Occipital lobe (tissue), 2 donors: ENCODE data around the gene HBA2. TPM values are rescaled to one million over a fixed set of nuclear protein-coding genes. Genes with fewer than 3 reads are reported as not detected.
"Not testable (repeated sequence)": the region's sequence is repeated elsewhere in the genome, so short reads cannot be mapped to it uniquely, and the experiment has no call there.

Experiments
- DNase-seq: peaks from one replicate; lab custom pipeline; 2025; lab: John Stamatoyannopoulos, UW
- total RNA-seq: library from RNA; depleted of rRNA; stranded (reverse); fragments of >200 nt; gene quantifications from one replicate; pipeline ENCODE4 v1.2.3, GENCODE V29; 2014

HBA2 gene
- total RNA-seq, 1 donor from 2014 or later, result 614 TPM

DNA sequence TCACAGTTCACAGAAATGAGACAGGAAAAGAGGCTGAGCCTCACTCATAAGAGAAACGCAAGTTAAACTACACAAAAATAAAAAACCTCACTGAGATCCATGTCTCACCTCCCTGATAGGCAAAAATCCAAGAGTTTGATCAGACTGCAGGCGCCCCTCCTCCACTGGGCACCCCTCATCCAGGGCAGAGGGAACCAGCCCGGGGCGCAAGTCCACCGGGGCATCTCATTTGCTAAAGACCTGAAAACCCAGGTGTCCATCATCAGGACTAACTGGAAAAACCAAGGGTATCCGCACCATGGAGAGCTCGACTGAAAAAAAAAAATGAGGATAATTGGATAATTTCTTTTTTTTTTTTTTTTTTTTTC, 17.7 kb upstream of the HBA2 start:
- no peak for DNase-seq

DNA sequence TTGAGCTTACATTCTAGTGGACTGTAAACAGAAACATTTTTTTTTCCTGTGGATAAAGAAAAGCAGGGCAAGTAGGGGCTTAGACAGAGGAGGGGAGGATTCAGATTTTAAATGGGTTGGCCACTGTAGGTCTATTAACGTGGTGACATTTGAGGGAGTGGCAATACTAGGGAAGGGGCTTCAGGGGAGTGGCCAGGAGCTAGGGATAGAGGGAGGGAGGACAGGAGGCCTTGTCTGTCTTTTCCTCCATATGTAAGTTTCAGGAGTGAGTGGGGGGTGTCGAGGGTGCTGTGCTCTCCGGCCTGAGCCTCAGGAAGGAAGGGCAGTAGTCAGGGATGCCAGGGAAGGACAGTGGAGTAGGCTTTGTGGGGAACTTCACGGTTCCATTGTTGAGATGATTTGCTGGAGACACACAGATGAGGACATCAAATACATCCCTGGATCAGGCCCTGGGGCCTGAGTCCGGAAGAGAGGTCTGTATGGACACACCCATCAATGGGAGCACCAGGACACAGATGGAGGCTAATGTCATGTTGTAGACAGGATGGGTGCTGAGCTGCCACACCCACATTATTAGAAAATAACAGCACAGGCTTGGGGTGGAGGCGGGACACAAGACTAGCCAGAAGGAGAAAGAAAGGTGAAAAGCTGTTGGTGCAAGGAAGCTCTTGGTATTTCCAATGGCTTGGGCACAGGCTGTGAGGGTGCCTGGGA, 13.4 kb upstream of the HBA2 start:
- no peak for DNase-seq

DNA sequence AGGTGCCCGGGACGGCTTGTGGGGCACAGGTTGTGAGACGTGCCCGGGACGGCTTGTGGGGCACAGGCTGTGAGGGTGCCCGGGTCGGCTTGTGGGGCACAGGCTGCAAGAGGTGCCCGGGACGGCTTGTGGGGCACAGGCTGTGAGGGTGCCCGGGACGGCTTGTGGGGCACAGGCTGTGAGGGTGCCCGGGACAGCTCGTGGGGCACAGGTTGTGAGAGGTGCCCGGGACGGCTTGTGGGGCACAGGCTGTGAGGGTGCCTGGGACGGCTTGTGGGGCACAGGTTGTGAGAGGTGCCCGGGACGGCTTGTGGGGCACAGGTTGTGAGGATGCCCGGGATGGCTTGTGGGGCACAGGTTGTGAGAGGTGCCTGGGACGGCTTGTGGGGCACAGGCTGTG, 12.4 kb upstream of the HBA2 start:
- DNase-seq, result not testable (repeated sequence)

DNA sequence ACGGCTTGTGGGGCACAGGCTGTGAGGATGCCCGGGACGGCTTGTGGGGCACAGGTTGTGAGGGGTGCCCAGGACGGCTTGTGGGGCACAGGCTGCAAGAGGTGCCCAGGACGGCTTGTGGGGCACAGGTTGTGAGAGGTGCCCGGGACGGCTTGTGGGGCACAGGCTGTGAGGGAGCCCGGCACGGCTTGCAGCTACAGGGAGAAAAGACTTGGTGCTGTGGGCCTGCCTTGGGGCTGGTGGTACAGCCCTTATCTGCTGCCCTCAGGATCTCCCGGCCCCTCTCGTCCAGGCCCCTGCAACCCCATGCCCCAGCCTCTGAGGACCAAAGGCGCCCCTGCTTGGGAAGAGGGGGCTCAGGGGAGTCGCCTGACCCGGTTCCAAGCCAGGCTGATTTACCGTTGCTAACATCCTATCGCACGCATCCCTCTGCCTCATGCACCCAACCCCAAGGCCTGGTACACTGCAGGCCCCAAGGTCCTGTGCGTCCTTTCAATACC, 11.9 kb upstream of the HBA2 start:
- DNase-seq, result no peak

GRCh38 chr16:162271-162991, 10.2 kb upstream of the HBA2 start:
- no peak for DNase-seq

GRCh38 chr16:163139-163538, 9.5 kb upstream of the HBA2 start:
- DNase-seq, result not testable (repeated sequence)

- DNase-seq, result not testable (repeated sequence)
Measured at GRCh38 chr16:163696-164095, 9.0 kb upstream of the HBA2 start.

DNA sequence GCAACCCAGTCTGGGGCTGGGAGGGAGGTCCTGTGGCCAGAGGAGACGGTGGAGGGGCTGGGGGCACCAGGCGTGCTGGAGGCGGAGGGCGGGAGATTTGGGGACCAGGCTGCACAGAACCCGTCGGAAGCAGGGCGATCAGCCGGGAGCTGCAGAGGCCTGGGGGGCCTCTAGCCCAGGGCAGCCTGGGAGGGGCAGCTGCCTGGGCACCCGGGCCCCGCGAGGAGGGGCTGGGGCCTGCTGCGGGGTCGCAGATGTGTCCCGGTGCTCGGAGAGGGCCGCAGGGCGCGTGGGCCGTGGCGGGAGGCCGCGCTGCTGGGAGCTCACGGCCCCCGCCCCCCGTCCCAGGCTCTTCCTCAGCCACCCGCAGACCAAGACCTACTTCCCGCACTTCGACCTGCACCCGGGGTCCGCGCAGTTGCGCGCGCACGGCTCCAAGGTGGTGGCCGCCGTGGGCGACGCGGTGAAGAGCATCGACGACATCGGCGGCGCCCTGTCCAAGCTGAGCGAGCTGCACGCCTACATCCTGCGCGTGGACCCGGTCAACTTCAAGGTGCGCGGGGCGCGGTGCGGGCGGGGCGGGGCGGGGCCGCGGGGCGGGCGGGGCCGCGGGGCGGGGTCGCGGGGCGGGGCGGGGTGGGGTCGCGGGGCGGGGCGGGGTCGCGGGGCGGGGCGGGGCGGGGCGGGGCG, 8.4 kb upstream of the HBA2 start:
- DNase-seq, result not testable (repeated sequence)

- no peak for DNase-seq
Measured at GRCh38 chr16:164827-165538, 7.7 kb upstream of the HBA2 start.

- no peak for DNase-seq
Measured at GRCh38 chr16:165539-166374, 6.9 kb upstream of the HBA2 start, which contains the start of gene HBM. TSS of gene HBM (plus strand) at chr16:165978. CDS start at chr16:165998, 20 bp downstream.

DNA sequence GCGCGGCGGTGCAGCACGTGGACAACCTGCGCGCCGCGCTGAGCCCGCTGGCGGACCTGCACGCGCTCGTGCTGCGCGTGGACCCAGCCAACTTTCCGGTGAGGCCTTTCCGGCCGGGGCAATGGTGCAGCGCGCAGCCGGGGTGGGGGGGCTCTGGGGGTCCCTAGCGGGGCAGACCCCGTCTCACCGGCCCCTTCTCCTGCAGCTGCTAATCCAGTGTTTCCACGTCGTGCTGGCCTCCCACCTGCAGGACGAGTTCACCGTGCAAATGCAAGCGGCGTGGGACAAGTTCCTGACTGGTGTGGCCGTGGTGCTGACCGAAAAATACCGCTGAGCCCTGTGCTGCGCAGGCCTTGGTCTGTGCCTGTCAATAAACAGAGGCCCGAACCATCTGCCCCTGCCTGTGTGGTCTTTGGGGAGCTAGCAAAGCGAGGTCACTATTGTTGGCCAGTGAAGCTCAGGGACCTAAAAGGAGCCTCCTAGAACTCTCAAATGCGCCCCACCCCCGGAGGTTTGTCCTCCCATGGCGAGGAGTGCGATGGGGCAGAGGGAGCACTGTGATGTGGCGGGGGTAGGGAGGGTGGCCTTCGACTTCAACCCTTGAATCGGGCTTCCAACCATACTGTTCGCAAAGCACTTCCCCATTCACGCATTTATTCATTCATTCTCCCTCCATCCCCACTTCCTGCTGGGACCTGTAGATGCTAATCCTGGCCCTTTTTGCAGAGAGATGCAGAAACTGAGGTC, 6.1 kb upstream of the HBA2 start:
- no peak for DNase-seq

- no peak for DNase-seq
Measured at GRCh38 chr16:167122-167690, 5.5 kb upstream of the HBA2 start.

DNA sequence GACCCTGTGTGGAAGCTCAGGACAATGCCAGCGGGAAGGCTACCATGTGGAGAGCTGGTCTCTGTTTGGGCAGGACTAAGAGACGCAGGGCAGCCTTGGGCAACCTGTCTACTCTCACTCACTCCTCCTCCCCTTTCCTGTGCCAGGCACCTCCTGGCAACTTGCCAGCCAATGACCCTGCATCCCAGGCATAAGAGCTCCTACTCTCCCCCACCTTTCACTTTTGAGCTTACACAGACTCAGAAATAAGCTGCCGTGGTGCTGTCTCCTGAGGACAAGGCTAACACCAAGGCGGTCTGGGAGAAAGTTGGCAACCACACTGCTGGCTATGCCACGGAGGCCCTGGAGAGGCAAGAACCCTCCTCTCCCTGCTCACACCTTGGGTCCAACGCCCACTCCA, 4.3 kb upstream of the HBA2 start:
- DNase-seq, result no peak

- DNase-seq, result no peak
Measured at GRCh38 chr16:169014-169413, 3.7 kb upstream of the HBA2 start.

DNA sequence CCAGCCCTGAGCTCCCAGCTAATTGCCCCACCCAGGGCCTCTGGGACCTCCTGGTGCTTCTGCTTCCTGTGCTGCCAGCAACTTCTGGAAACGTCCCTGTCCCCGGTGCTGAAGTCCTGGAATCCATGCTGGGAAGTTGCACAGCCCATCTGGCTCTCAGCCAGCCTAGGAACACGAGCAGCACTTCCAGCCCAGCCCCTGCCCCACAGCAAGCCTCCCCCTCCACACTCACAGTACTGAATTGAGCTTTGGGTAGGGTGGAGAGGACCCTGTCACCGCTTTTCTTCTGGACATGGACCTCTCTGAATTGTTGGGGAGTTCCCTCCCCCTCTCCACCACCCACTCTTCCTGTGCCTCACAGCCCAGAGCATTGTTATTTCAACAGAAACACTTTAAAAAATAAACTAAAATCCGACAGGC, 2.6 kb upstream of the HBA2 start:
- DNase-seq, result not testable (repeated sequence)

DNA sequence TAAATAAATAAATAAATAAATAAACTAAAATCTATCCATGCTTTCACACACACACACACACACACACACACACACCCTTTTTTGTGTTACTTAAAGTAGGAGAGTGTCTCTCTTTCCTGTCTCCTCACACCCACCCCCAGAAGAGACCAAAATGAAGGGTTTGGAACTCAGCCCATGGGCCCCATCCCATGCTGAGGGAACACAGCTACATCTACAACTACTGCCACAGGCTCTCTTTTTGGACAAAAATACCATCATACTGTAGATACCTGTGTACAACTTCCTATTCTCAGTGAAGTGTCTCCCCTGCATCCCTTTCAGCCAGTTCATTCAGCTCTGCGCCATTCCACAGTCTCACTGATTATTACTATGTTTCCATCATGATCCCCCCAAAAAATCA, 1.9 kb upstream of the HBA2 start:
- DNase-seq, result no peak

DNA sequence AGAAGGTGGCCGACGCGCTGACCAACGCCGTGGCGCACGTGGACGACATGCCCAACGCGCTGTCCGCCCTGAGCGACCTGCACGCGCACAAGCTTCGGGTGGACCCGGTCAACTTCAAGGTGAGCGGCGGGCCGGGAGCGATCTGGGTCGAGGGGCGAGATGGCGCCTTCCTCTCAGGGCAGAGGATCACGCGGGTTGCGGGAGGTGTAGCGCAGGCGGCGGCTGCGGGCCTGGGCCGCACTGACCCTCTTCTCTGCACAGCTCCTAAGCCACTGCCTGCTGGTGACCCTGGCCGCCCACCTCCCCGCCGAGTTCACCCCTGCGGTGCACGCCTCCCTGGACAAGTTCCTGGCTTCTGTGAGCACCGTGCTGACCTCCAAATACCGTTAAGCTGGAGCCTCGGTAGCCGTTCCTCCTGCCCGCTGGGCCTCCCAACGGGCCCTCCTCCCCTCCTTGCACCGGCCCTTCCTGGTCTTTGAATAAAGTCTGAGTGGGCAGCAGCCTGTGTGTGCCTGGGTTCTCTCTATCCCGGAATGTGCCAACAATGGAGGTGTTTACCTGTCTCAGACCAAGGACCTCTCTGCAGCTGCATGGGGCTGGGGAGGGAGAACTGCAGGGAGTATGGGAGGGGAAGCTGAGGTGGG, 657 bp downstream of the HBA2 start:
- DNase-seq, result not testable (repeated sequence)

GRCh38 chr16:173928-174769, 1.5 kb downstream of the HBA2 start:
- not testable (repeated sequence) for DNase-seq
